Immature natural killer cell (primary cell): Measurements from ENCODE around the gene PPP1R13B. TPM values are rescaled to one million over a fixed set of nuclear protein-coding genes. Genes with fewer than 3 reads are reported as not detected.

Experiments used
- polyA plus RNA-seq, 3 donors: library from polyadenylated mRNA; unstranded; fragments of 300-500 nt; fragmentation: Illumina TruSeq; gene quantifications; one replicate each; pipeline ENCODE4 v1.2.3, GENCODE V29; 2021

Gene PPP1R13B
- polyA plus RNA-seq, 3 donors from 2014 or later = 0.85 to 6.7 (median 4.1) TPM

Other genes starting within 250 kb of the PPP1R13B start
- gene KLC1, start 218.4 kb downstream of the PPP1R13B start, polyA plus RNA-seq = 10 to 100 TPM; 38.3 to 83.5 (median 48.2) TPM
- gene XRCC3, start 132.1 kb downstream of the PPP1R13B start, polyA plus RNA-seq = 1 to 10 TPM; 4.0 to 5.7 (median 5.4) TPM
- 10 to 100 TPM; 11.4 to 29.0 (median 13.6) TPM for gene ZFYVE21, start 131.8 kb downstream of the PPP1R13B start, polyA plus RNA-seq
- 1 to 10 TPM; 1.2 to 2.8 (median 1.2) TPM for gene TDRD9, start 80.9 kb upstream of the PPP1R13B start, polyA plus RNA-seq
- gene RD3L, start 95.0 kb upstream of the PPP1R13B start, polyA plus RNA-seq = not detected
- gene ASPG, start 238.1 kb upstream of the PPP1R13B start, polyA plus RNA-seq = not detected